Tibial artery (tissue), 4 donors: ENCODE results near the gene TNRC6C.

Source experiments
- DNase-seq, 2 donors: peaks; one replicate each; pipeline ENCODE4 v3.0.0-alpha.2; 2019
- H3K27ac ChIP-seq, 2 donors: fragments of 200-600 bp; sonication (generic) in 1 of 2; 1 replicate in 1 of 2; 2 replicates in 1 of 2; pipeline ENCODE4 v1.5.1; 2018 to 2019; ENCODE audit warnings: mild to moderate bottlenecking in 1 of 2
- H3K27me3 ChIP-seq, 2 donors: fragments of 200-600 bp; sonication (generic) in 1 of 2; one replicate each; pipeline versions ENCODE4 v1.5.1 to v1.6.0; 2016 to 2019
- H3K36me3 ChIP-seq, 3 donors: fragments of 200-600 bp; sonication (generic) in 2 of 3; one replicate each; pipeline ENCODE4 v1.5.1; 2016 to 2019; ENCODE audit warnings: mild to moderate bottlenecking in 2 of 3
- H3K4me1 ChIP-seq, 4 donors: fragments of 200-600 bp; sonication (generic) in 2 of 4; 1 replicate in 3 of 4; 2 replicates in 1 of 4; pipeline ENCODE4 v1.5.1; 2016 to 2019
- H3K4me3 ChIP-seq, 2 donors: fragments of 200-600 bp; sonication (generic) in 1 of 2; 1 replicate in 1 of 2; 2 replicates in 1 of 2; pipeline ENCODE4 v1.5.1; 2018 to 2019; ENCODE audit warnings: mild to moderate bottlenecking in 2 of 2
- H3K9me3 ChIP-seq, 3 donors: fragments of 200-600 bp; sonication (generic) in 1 of 3; one replicate each; pipeline ENCODE4 v1.5.1; 2016 to 2019
- intact Hi-C: fragments of 100-400 bp; cut with DNase I; formaldehyde crosslinking; loops from one replicate; pipeline ENCODE4 v1.15.0; 2023; ENCODE audit warnings: low total_unique reads
- TF ChIP-seq, protein P1 (sequence below), 2 experiments: fragments of 200-600 bp in 1 of 2; fragments of 450-650 bp in 1 of 2; IDR thresholded peaks; one replicate each; pipeline ENCODE4 v1.5.1; 2017 to 2019; ENCODE audit warnings: antibody characterized with exemption in 2 of 2, mild to moderate bottlenecking in 1 of 2, moderate library complexity in 1 of 2

Gene TNRC6C

DNA sequence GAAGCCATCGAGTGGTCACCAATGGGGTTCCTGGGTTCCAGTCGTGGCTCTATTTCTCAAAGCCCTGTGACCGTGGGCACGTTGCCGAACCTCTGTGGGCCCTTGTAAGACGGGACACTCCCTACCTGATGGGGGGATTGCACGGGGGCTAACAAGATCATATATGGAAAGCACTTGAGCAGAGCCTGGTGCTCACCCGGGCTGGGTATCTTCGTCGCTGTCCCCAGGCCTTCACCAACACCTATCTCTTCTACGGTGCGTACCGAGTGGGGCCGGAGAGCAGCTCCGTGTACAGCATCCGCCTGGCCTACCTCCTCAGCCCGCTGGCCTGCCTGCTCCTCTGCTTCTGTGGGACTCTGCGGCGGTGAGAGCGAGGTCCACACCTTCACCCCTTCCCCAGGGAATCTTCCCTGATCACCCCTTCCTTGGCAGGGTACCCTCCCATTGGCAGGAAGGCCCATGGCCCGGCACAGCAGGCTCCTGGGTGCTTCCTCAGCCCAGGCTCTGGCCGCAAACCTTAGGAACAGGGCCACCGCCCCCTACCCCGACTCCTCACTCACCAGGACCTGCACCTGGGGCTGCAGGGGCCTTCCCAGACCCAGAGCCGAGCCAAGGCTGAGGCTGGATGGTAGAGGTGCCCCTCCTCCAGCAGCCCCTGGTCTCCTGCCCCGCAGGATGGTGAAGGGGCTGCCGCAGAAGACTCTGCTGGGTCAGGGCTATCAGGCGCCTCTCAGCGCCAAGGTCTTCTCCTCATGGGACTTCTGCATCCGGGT lies 174.9 kb downstream of the TNRC6C start:
- H3K27ac ChIP-seq, result no peak overlapping the region
- H3K27me3 ChIP-seq, result peaks cover 0 to 58% of the 10 kb centered on the region in 2 donors
- no peaks in the 10 kb centered on the region for H3K9me3 ChIP-seq
- H3K4me3 ChIP-seq, result no peak overlapping the region
- H3K36me3 ChIP-seq, result no peaks in the 10 kb centered on the region
- TF ChIP-seq, protein P1, sequence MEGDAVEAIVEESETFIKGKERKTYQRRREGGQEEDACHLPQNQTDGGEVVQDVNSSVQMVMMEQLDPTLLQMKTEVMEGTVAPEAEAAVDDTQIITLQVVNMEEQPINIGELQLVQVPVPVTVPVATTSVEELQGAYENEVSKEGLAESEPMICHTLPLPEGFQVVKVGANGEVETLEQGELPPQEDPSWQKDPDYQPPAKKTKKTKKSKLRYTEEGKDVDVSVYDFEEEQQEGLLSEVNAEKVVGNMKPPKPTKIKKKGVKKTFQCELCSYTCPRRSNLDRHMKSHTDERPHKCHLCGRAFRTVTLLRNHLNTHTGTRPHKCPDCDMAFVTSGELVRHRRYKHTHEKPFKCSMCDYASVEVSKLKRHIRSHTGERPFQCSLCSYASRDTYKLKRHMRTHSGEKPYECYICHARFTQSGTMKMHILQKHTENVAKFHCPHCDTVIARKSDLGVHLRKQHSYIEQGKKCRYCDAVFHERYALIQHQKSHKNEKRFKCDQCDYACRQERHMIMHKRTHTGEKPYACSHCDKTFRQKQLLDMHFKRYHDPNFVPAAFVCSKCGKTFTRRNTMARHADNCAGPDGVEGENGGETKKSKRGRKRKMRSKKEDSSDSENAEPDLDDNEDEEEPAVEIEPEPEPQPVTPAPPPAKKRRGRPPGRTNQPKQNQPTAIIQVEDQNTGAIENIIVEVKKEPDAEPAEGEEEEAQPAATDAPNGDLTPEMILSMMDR (IDR thresholded peaks at IDR 0.05), result no peak
- H3K4me1 ChIP-seq, result peaks cover 0 to 31% (median 23%) of the 10 kb centered on the region in 4 donors
- intact Hi-C loops, result no loop called here
- peak in 1 of 2 donors; percentile 58 for DNase-seq

DNA sequence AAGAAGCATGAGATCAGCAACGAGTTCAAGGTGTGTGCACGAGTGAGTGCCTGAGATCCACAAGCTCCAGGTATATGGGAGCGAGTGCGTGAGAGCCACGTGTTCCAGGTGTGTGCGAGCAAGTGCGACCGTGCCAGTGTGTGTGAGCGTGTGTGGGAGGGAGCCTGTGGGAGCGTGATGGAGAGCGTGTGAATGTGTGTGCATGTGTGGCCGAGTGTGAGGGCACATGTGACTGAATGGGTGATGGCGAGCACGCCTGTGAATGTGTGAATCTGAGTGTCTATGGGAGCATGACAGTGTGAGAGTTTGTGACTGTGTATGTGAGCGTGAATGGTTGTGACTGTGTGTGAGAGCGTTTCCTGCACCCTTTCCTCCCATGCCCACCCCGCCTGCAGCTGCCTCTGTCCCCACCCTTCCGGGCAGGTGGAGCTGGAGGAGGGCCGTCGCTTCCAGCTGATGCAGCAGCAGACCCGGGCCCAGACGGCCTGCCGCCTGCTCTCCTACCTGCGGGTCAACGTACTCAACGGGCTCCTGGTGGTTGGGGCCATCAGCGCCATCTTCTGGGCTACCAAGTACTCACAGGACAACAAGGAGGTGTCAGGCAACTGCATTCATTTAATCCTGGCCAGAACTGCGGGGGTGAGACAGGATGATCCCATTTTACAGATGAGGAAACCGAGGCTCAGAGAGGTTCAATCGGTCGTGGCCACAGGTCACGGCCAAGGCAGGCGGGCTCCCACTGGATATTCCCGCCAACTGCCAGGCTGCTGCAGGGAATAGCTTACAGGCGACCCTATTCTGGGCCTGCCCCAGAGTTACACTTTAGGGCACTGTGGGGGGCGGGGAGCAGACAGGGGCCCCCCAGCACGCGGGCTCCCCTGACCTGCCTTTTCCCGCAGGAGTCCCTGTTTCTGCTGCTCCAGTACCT lies 175.7 kb downstream of the TNRC6C start:
- Histone ChIP-seq H3K4me1 (peaks cover 0 to 25% (median 17%) of the 10 kb centered on the region in 4 donors), H3K9me3 (no peaks in the 10 kb centered on the region), H3K4me3 (no peak overlapping the region), H3K27ac (no peak overlapping the region), H3K27me3 (peaks cover 0 to 49% of the 10 kb centered on the region in 2 donors), H3K36me3 (no peaks in the 10 kb centered on the region)
- no peak for DNase-seq
- intact Hi-C loops, result no loop called here
- TF ChIP-seq, protein P1 (IDR thresholded peaks at IDR 0.05), result no peak

DNA sequence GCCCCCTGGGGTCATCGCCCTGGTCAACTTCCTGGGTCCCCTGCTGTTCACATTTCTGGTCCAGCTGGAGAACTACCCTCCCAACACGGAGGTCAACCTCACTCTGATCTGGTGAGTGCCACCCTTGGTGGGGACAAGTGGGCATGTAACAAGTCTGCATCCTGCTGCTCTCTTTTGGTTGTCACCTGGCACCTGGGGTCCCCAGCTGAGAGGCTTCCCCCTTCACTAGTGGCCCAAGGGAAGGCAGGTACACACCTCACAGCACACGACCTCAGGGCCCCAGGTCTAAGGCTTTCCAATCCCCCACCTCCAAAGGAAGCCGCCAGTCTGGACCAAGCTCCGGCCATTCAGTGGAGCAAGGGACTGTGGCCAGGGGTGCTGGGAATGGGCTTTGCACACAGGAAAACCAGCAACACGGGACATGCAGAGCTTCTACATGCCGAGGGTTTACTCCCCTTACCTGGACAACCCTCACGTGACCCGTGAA lies 176.4 kb downstream of the TNRC6C start:
- Histone ChIP-seq H3K27ac (no peak overlapping the region), H3K4me1 (peaks cover 0 to 25% (median 15%) of the 10 kb centered on the region in 4 donors), H3K36me3 (no peaks in the 10 kb centered on the region), H3K4me3 (no peak overlapping the region), H3K9me3 (no peaks in the 10 kb centered on the region), H3K27me3 (peaks cover 0 to 42% of the 10 kb centered on the region in 2 donors)
- intact Hi-C loops, result no loop called here
- DNase-seq, result no peak
- TF ChIP-seq, protein P1 (IDR thresholded peaks at IDR 0.05), result no peak

DNA sequence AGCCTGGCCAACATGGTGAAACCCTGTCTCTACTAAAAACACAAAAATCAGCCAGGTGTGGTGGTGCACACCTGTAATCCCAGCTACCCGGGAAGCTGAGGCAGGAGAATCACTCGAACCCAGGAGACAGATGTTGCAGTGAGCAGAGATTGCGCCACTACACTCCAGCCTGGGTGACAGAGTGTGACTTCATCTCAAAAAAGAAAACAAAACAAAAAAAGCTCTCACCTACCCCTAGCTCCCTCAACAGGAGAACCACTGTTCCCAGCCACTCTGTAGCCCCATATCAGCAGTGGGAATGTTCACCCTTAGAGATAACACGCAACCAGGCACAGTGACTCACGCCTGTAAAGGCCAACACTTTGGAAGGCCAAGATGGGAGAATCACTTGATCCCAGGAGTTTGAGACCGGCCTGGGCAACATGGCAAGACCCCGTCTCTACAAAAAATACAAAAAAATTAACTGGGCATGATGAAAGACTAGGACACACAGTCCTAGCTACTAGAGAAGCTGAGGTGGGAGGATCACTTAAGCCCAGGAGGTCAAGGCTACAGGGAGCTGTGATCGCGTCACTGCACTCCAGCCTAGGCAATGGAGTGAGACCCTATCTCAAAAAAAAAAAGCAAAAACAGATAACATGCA lies 177.5 kb downstream of the TNRC6C start:
- Histone ChIP-seq H3K9me3 (no peaks in the 10 kb centered on the region), H3K4me3 (no peak overlapping the region), H3K36me3 (no peaks in the 10 kb centered on the region), H3K4me1 (peaks cover 0 to 28% (median 23%) of the 10 kb centered on the region in 4 donors), H3K27ac (no peak overlapping the region), H3K27me3 (peaks cover 0 to 34% of the 10 kb centered on the region in 2 donors)
- DNase-seq, result no peak
- TF ChIP-seq, protein P1 (IDR thresholded peaks at IDR 0.05), result no peak
- intact Hi-C loops, result no loop called here
